HG03025 (cell line): ENCODE results near the gene IGFBP1.

Experiments
- ATAC-seq: cut with Tn5 transposase; IDR thresholded peaks from one replicate; pipeline ENCODE4 v1.9.1; 2021; ENCODE audit warnings: mild to moderate bottlenecking, moderate library complexity; ENCODE audit not compliant: unreplicated experiment, low FRiP score

IGFBP1 gene

GRCh38 chr7:45897042-45897690, 8.9 kb downstream of the IGFBP1 start:
- no peak for ATAC-seq

- no peak for ATAC-seq
Observed at GRCh38 chr7:45898222-45898621, 9.9 kb downstream of the IGFBP1 start.

GRCh38 chr7:45901566-45901965, 13.3 kb downstream of the IGFBP1 start:
- ATAC-seq, result no peak

- no peak for ATAC-seq
Observed at GRCh38 chr7:45902820-45903219, 14.5 kb downstream of the IGFBP1 start.

GRCh38 chr7:45909561-45909960, 21.3 kb downstream of the IGFBP1 start:
- no peak for ATAC-seq

GRCh38 chr7:45910855-45911254, 22.6 kb downstream of the IGFBP1 start:
- no peak for ATAC-seq

GRCh38 chr7:45911311-45911710, 23.0 kb downstream of the IGFBP1 start:
- ATAC-seq, result no peak

- ATAC-seq, result no peak
Observed at GRCh38 chr7:45912972-45913371, 24.7 kb downstream of the IGFBP1 start.

- ATAC-seq, result no peak
Observed at GRCh38 chr7:45914911-45915310, 26.6 kb downstream of the IGFBP1 start.

GRCh38 chr7:45915606-45916005, 27.3 kb downstream of the IGFBP1 start:
- ATAC-seq, result no peak

GRCh38 chr7:45917064-45917463, 28.8 kb downstream of the IGFBP1 start:
- no peak for ATAC-seq

- ATAC-seq, result no peak
Observed at GRCh38 chr7:45917658-45918057, 29.4 kb downstream of the IGFBP1 start.

- no peak for ATAC-seq
Observed at GRCh38 chr7:45918556-45918955, 30.3 kb downstream of the IGFBP1 start.

GRCh38 chr7:45919231-45919784, 31.0 kb downstream of the IGFBP1 start:
- ATAC-seq, result no peak

GRCh38 chr7:45919993-45920459, 31.7 kb downstream of the IGFBP1 start:
- no peak for ATAC-seq

- ATAC-seq, result no peak
Observed at GRCh38 chr7:45920502-45921380, 32.5 kb downstream of the IGFBP1 start, which contains the start of gene IGFBP3. IGFBP3 (minus strand) TSS chr7:45921272; CDS start chr7:45921140, 132 bp downstream.

- no peak for ATAC-seq
Observed at GRCh38 chr7:45921381-45921698, 33.1 kb downstream of the IGFBP1 start.

GRCh38 chr7:45921699-45922519, 33.6 kb downstream of the IGFBP1 start:
- no peak for ATAC-seq

GRCh38 chr7:45922810-45923209, 34.5 kb downstream of the IGFBP1 start:
- no peak for ATAC-seq

- no peak for ATAC-seq
Observed at GRCh38 chr7:45923290-45923689, 35.0 kb downstream of the IGFBP1 start.

- no peak for ATAC-seq
Observed at GRCh38 chr7:45923818-45924217, 35.5 kb downstream of the IGFBP1 start.
